WTC11 (cell line): ENCODE data around the gene SLC29A1. TPM values are rescaled to one million over a fixed set of nuclear protein-coding genes. Genes with fewer than 3 reads are reported as not detected.
A peak's percentile ranks its signal among the peaks of the same experiment; 100 is the strongest.

ENCODE experiments used
- ATAC-seq: fragments of 200-7000 bp; cut with Tn5 transposase; 2 replicates; pipeline ENCODE4 v1.10.0; 2021; ENCODE audit warnings: mild to moderate bottlenecking, moderate library complexity
- CTCF ChIA-PET: fragments of 300-600 bp; sonication (Branson Sonifier 250); formaldehyde crosslinking; loops from one replicate; lab custom pipeline; 2021; ENCODE audit warnings: antibody characterized with exemption; lab: Charles Lee
- POLR2A ChIA-PET: fragments of 350-600 bp; sonication (Branson Sonifier 250); formaldehyde crosslinking; loops from one replicate; lab custom pipeline; 2021; ENCODE audit warnings: antibody characterized with exemption; lab: Charles Lee
- DNase-seq: peaks from one replicate; pipeline ENCODE4 v3.0.0; 2021; ENCODE audit warnings: low spot score
- H3K27ac Mint-ChIP-seq: 2 replicates; pipeline ENCODE4 v1.8.0; 2021; ENCODE audit warnings: mixed read lengths
- H3K27me3 Mint-ChIP-seq: 2 replicates; pipeline ENCODE4 v1.8.0; 2021; ENCODE audit warnings: low read depth, mild to moderate bottlenecking, moderate library complexity, mixed read lengths
- H3K36me3 Mint-ChIP-seq: 2 replicates; pipeline ENCODE4 v1.8.0; 2021; ENCODE audit warnings: mixed read lengths
- H3K4me1 Mint-ChIP-seq: 2 replicates; pipeline ENCODE4 v1.8.0; 2022; ENCODE audit warnings: mixed read lengths
- H3K4me3 Mint-ChIP-seq: 2 replicates; pipeline ENCODE4 v1.8.0; 2021; ENCODE audit warnings: mild to moderate bottlenecking, moderate library complexity, mixed read lengths
- H3K9me3 Mint-ChIP-seq: 2 replicates; pipeline ENCODE4 v1.8.0; 2021; ENCODE audit warnings: mixed read lengths
- ATF1 ChIP-seq: sonication (generic); formaldehyde crosslinking; IDR thresholded peaks from 2 replicates; pipeline ENCODE4 v1.8.1; 2023; ENCODE audit warnings: mild to moderate bottlenecking, moderate library complexity, missing genetic modification reagents
- ELF4 ChIP-seq: sonication (generic); formaldehyde crosslinking; IDR thresholded peaks from 2 replicates; pipeline ENCODE4 v1.8.1; 2022; ENCODE audit warnings: low read depth, mild to moderate bottlenecking, moderate library complexity, missing genetic modification reagents
- ESRRA ChIP-seq: sonication (generic); formaldehyde crosslinking; IDR thresholded peaks from 2 replicates; pipeline ENCODE4 v1.8.1; 2022; ENCODE audit warnings: mild to moderate bottlenecking, missing genetic modification reagents, borderline replicate concordance
- ETV6 ChIP-seq: sonication (generic); formaldehyde crosslinking; IDR thresholded peaks from 2 replicates; pipeline ENCODE4 v1.8.1; 2022; ENCODE audit warnings: mild to moderate bottlenecking, missing genetic modification reagents
- HMGA2 ChIP-seq: fragments of 250-450 bp; sonication (Bioruptor Pico); IDR thresholded peaks from 2 replicates; pipeline ENCODE4 v1.4.0; 2021; ENCODE audit warnings: mild to moderate bottlenecking, moderate library complexity
- MXD4 ChIP-seq: fragments of 250-450 bp; sonication (Bioruptor Pico); IDR thresholded peaks from 2 replicates; pipeline ENCODE4 v1.8.0; 2021; ENCODE audit warnings: mild to moderate bottlenecking, moderate library complexity, borderline replicate concordance
- NR1H2 ChIP-seq: sonication (generic); formaldehyde crosslinking; IDR thresholded peaks from 2 replicates; pipeline ENCODE4 v1.9.0; 2021; ENCODE audit warnings: mild to moderate bottlenecking, moderate library complexity, missing genetic modification reagents
- SMAD4 ChIP-seq: sonication (generic); formaldehyde crosslinking; IDR thresholded peaks from 2 replicates; pipeline ENCODE4 v1.8.0; 2022; ENCODE audit warnings: mild to moderate bottlenecking, missing genetic modification reagents
- TEAD1 ChIP-seq: sonication (generic); formaldehyde crosslinking; IDR thresholded peaks from 2 replicates; pipeline ENCODE4 v1.8.0; 2022; ENCODE audit warnings: mild to moderate bottlenecking, missing genetic modification reagents
- TP53 ChIP-seq: sonication (generic); formaldehyde crosslinking; IDR thresholded peaks from 2 replicates; pipeline ENCODE4 v1.8.1; 2023; ENCODE audit warnings: mild to moderate bottlenecking, missing genetic modification reagents
- ZNF416 ChIP-seq: fragments of 250-450 bp; sonication (Bioruptor Pico); IDR thresholded peaks from 2 replicates; pipeline ENCODE4 v1.9.0; 2021; ENCODE audit warnings: mild to moderate bottlenecking, inconsistent platforms
- ZNF671 ChIP-seq: fragments of 250-450 bp; sonication (Bioruptor Pico); IDR thresholded peaks from 2 replicates; pipeline ENCODE4 v1.8.0; 2021; ENCODE audit warnings: mild to moderate bottlenecking
- total RNA-seq: library from RNA; stranded (reverse); gene quantifications from 3 replicates; pipeline ENCODE4 v1.2.3, GENCODE V29; 2021
- TF ChIP-seq, protein P1 (sequence below): sonication (generic); formaldehyde crosslinking; conservative IDR thresholded peaks from 2 replicates; pipeline ENCODE4 v1.8.1; 2022; ENCODE audit warnings: mild to moderate bottlenecking, missing genetic modification reagents
- TF ChIP-seq, protein P2 (sequence below): fragments of 250-450 bp; sonication (Bioruptor Pico); conservative IDR thresholded peaks from 2 replicates; pipeline ENCODE4 v1.9.0; 2021; ENCODE audit warnings: mild to moderate bottlenecking
- TF ChIP-seq, protein P3 (sequence below): sonication (generic); formaldehyde crosslinking; IDR thresholded peaks from 2 replicates; pipeline ENCODE4 v1.8.0; 2022; ENCODE audit warnings: mild to moderate bottlenecking, missing genetic modification reagents
- TF ChIP-seq, protein P4 (sequence below): sonication (generic); formaldehyde crosslinking; IDR thresholded peaks from 2 replicates; pipeline ENCODE4 v1.8.0; 2022; ENCODE audit warnings: missing genetic modification reagents
- TF ChIP-seq, protein P5 (sequence below): fragments of 250-450 bp; sonication (Bioruptor Pico); IDR thresholded peaks from 2 replicates; pipeline ENCODE4 v1.8.0; 2021; ENCODE audit warnings: mild to moderate bottlenecking
- TF ChIP-seq, protein P6 (sequence below): fragments of 250-450 bp; sonication (Bioruptor Pico); IDR thresholded peaks from 2 replicates; pipeline ENCODE4 v1.9.0; 2021; ENCODE audit warnings: mild to moderate bottlenecking
- TF ChIP-seq, protein P7 (sequence below): sonication (generic); formaldehyde crosslinking; IDR thresholded peaks from 2 replicates; pipeline ENCODE4 v1.8.1; 2022; ENCODE audit warnings: mild to moderate bottlenecking, moderate library complexity, missing genetic modification reagents
- TF ChIP-seq, protein P8 (sequence below): sonication (generic); formaldehyde crosslinking; IDR thresholded peaks from 2 replicates; pipeline ENCODE4 v1.8.0; 2023; ENCODE audit warnings: missing genetic modification reagents

Gene SLC29A1
- total RNA-seq, 1 experiment from 2014 or later, result 139 TPM

DNA sequence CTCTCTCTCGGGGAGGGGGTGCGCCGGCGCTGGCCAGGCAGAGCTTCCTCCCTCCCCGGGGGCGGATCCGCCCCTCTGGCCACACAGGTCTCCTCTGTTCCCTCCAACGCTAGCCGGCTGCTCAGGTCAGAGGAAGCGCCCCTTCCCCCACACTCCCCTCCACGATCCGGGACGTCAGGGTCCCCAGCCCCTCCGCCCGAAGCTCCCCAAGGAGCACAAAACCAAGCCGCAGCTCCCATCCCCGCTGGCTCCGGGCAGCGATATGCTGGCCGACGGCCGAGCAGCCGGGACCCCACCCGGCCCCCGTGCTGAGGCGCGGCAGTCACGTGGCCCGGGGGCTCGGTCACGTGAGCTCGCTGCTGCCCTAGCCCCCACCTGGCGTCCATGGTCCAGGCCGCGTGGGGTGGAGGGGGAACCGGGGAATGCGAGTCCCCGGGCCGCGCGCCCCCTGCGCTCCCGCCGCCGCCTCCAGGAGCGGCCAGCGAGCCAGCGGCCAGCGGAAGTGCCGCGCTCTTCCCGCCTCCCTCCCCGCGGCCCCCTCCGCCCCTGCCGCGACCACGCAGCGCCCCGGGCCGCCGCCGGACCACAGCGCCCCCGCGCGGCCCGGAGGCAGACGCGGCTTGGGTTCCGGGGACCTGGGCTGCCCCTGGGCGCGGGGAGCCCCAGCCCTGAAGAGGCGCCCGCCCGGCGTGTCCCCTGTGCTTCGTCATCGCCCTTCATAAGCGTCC, 33.8 kb downstream of the SLC29A1 start, which contains the start of gene SLC35B2 (continued):
- TF ChIP-seq, protein P1, sequence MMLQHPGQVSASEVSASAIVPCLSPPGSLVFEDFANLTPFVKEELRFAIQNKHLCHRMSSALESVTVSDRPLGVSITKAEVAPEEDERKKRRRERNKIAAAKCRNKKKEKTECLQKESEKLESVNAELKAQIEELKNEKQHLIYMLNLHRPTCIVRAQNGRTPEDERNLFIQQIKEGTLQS (CRISPR knock-in tag), result no peak
- TF ChIP-seq, protein P2, sequence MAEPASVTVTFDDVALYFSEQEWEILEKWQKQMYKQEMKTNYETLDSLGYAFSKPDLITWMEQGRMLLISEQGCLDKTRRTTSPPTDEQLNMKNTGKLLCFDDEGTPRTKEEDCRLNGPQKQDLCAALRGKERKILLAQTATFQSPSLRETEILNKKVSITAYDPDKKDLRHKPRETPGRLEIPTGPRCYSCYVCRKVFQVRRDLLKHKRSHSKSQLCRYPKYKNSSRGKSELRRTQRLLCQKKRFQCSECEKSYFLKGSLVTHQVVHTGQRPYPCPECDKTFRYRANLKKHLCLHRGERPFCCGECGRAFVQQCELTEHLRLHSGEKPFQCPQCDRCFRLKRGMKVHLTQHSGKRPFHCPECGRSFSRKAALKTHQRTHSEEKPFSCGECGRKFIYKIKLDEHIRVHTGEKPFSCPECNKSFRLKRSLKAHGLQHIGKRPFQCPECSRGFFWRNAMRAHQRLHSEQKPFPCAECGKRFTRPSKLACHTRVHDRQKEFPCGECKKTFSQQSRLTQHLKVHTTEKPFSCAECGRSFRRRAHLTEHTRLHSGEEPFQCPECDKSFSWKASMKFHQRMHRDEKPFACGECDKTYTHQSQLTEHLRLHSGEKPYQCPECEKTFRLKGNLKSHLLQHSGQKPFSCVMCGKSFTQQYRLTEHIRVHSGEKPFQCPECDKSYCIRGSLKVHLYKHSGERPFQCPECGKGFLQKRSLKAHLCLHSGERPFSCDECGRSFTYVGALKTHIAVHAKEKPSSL (CRISPR knock-in tag), result no peak
- TF ChIP-seq ZNF671 (no peak), ZNF416 (0 out of 2 replicates have a peak, but pooled peaks have one; percentile 45), SMAD4 (0 out of 2 replicates have a peak, but pooled peaks have one; percentile 20), MXD4 (no peak), TP53 (CRISPR knock-in tag) (no peak), ATF1 (CRISPR knock-in tag) (no peak), HMGA2 (CRISPR knock-in tag) (peak; percentile 14; the same call in 1 of the 2 replicates), ESRRA (CRISPR knock-in tag) (peak; percentile 46; the same call in 1 of the 2 replicates)
- TF ChIP-seq, protein P3, sequence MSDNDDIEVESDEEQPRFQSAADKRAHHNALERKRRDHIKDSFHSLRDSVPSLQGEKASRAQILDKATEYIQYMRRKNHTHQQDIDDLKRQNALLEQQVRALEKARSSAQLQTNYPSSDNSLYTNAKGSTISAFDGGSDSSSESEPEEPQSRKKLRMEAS (CRISPR knock-in tag), result peak; percentile 92
- TF ChIP-seq, protein P4, sequence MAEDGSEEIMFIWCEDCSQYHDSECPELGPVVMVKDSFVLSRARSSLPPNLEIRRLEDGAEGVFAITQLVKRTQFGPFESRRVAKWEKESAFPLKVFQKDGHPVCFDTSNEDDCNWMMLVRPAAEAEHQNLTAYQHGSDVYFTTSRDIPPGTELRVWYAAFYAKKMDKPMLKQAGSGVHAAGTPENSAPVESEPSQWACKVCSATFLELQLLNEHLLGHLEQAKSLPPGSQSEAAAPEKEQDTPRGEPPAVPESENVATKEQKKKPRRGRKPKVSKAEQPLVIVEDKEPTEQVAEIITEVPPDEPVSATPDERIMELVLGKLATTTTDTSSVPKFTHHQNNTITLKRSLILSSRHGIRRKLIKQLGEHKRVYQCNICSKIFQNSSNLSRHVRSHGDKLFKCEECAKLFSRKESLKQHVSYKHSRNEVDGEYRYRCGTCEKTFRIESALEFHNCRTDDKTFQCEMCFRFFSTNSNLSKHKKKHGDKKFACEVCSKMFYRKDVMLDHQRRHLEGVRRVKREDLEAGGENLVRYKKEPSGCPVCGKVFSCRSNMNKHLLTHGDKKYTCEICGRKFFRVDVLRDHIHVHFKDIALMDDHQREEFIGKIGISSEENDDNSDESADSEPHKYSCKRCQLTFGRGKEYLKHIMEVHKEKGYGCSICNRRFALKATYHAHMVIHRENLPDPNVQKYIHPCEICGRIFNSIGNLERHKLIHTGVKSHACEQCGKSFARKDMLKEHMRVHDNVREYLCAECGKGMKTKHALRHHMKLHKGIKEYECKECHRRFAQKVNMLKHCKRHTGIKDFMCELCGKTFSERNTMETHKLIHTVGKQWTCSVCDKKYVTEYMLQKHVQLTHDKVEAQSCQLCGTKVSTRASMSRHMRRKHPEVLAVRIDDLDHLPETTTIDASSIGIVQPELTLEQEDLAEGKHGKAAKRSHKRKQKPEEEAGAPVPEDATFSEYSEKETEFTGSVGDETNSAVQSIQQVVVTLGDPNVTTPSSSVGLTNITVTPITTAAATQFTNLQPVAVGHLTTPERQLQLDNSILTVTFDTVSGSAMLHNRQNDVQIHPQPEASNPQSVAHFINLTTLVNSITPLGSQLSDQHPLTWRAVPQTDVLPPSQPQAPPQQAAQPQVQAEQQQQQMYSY (CRISPR knock-in tag), result no peak
- TF ChIP-seq, protein P5, sequence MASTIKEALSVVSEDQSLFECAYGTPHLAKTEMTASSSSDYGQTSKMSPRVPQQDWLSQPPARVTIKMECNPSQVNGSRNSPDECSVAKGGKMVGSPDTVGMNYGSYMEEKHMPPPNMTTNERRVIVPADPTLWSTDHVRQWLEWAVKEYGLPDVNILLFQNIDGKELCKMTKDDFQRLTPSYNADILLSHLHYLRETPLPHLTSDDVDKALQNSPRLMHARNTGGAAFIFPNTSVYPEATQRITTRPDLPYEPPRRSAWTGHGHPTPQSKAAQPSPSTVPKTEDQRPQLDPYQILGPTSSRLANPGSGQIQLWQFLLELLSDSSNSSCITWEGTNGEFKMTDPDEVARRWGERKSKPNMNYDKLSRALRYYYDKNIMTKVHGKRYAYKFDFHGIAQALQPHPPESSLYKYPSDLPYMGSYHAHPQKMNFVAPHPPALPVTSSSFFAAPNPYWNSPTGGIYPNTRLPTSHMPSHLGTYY (CRISPR knock-in tag), result peak; percentile 77; the same call in 1 of the 2 replicates
- TF ChIP-seq, protein P6, sequence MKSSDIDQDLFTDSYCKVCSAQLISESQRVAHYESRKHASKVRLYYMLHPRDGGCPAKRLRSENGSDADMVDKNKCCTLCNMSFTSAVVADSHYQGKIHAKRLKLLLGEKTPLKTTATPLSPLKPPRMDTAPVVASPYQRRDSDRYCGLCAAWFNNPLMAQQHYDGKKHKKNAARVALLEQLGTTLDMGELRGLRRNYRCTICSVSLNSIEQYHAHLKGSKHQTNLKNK (CRISPR knock-in tag), result no peak
- TF ChIP-seq, all 79 proteins: peak for 27

DNA sequence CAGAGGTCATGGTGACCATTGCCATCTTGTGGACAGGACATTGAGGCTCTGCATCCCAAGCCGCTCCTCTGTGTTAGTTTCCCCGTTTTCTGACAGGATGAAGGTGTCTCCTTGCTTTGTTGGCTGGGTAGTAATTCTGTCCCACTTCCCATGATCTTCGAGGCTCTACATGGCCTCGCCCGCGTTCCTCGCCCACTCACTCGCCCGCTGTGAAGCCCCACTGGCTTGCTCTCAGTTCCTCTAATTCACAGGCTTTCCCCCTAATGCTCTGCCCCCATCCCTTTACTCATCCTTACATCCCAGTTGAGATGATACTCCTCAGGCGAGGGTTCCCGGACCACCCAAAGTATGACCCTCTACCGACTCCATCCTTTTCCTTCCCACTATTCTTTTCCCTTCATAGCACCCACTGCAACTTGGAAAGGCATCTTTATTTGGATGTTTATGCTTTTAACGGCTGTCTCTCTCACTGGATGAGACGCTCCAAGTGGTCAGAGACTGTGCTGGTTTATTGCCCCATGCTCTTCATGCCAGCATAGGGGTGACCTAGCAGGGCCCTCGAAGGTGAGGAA, 34.4 kb downstream of the SLC29A1 start:
- Mint-ChIP-seq H3K9me3 (no peaks in the 10 kb centered on the region), H3K36me3 (peaks cover 30% of the 10 kb centered on the region), H3K27me3 (no peaks in the 10 kb centered on the region), H3K4me3 (peak overlapping the region; percentile 68), H3K27ac (peak overlapping the region; percentile 75), H3K4me1 (peaks cover 30% of the 10 kb centered on the region)
- CTCF ChIA-PET, result interaction anchor here (1.0 to 2.5 kb wide), 10 partner anchors 10 to 628 kb away, joined by 3 to 23 read pairs (median 12); partner anchors contain the start of genes AARS2, SLC29A1 and TMEM151B
- ATAC-seq (no peak), DNase-seq (no peak)
- POLR2A ChIA-PET, result interaction anchor here (1.1 to 3.7 kb wide), 4 partner anchors 11 to 85 kb away, joined by 3 to 83 read pairs (median 8); partner anchors contain the start of genes AARS2 and HSP90AB1
- TF ChIP-seq TEAD1 (CRISPR knock-in tag) (no peak), ETV6 (CRISPR knock-in tag) (no peak), ELF4 (CRISPR knock-in tag) (no peak), NR1H2 (CRISPR knock-in tag) (no peak)
- TF ChIP-seq, protein P4 (CRISPR knock-in tag), result no peak
- TF ChIP-seq, protein P7, sequence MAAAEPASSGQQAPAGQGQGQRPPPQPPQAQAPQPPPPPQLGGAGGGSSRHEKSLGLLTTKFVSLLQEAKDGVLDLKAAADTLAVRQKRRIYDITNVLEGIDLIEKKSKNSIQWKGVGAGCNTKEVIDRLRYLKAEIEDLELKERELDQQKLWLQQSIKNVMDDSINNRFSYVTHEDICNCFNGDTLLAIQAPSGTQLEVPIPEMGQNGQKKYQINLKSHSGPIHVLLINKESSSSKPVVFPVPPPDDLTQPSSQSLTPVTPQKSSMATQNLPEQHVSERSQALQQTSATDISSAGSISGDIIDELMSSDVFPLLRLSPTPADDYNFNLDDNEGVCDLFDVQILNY (CRISPR knock-in tag), result no peak
- TF ChIP-seq, protein P3 (CRISPR knock-in tag), result no peak
- TF ChIP-seq, protein P8, sequence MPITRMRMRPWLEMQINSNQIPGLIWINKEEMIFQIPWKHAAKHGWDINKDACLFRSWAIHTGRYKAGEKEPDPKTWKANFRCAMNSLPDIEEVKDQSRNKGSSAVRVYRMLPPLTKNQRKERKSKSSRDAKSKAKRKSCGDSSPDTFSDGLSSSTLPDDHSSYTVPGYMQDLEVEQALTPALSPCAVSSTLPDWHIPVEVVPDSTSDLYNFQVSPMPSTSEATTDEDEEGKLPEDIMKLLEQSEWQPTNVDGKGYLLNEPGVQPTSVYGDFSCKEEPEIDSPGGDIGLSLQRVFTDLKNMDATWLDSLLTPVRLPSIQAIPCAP (CRISPR knock-in tag), result no peak
